Midbrain (tissue), 1 donor: ENCODE measurements around the gene CAMK1D.

Source experiments
- DNase-seq: peaks from one replicate; lab custom pipeline; 2025; lab: John Stamatoyannopoulos, UW

Gene CAMK1D

DNA sequence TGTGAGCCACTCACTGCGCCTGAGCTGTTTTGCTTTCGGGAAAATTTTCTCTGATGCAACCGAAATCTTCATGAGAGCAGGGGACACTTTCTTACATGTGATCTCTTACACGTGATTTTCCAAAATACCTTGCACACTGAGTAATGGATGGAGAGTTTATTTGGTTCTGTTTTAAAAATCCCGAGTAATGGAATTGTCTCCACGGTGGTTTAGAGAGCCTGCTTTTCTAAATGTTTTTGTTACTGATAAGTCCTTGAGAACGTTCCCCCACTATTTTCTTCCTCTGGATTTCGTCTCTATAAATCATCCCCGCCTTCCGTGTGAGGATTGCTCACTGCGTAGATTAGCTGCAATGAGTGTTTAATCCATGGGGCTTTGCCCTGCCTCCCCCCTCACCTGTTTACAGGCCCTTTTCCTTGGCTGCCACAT, 25.7 kb downstream of the CAMK1D start:
- DNase-seq = no peak

DNA sequence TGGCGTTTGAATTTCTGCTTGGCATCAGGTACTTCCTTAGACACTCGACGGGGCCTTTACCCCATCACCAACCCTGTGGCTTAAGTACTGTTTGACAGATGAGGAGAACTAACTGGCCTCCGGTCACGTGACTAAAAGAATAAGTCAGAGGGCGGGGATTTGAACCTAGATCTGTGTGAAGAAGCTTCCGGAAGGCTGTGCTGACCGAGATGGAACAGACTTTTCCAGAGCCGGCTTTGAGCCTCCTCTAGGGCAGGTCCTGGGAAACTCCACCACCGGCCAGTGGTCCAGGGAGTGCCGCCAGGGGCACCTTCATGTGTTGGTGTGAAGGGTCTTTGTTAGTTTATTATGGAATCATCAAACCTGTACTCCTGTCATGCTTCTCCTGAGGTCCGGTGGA, 26.9 kb downstream of the CAMK1D start:
- DNase-seq = no peak

DNA sequence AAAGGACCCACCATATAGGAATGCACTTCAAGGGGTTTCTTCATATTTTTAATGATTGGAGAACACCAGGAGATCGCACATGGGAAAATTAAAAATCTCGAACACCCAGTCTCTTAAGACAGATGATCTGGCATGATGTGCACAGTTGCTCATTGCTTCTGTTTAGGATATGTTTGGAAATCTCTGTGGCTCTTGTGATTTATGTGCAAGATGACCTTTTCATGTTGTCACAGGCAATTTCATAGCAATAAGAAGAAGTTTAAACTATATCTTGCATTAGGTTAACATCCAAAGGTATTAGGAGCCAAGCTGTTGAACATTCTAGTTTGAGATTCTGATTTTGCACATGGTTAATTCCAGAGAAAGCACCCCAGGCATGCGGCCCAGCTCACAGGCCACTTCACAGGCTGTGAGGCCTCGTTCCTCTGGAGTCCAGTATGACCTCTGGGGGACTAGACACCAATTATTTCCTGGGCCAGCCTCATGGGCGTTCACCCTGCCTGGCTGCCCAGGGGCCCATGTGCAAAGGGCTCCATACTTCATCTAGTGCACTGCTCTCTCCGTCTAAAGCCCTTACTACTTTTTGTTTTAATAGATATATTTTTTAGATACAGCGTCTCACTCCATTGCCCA, 28.4 kb downstream of the CAMK1D start:
- no peak for DNase-seq

DNA sequence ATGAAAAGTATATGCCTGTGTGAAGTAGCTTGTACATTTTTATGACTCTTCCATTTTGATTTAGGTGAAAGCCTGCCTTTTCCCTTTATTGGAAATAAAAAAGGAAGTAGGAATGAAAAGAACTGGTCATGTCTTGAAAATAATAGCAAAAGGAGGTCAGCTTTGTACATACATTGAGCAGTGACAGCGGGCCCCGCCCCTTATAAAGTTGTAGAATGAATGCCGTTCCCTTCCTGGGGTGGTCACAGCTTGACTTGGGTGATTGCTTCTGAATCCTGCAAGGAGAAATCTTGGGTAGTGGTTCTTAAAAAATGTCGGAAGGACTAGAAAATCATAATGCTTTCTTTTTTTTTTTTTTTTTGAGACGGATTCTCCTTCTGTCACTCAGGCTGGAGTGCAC, 31.7 kb downstream of the CAMK1D start:
- DNase-seq = no peak

DNA sequence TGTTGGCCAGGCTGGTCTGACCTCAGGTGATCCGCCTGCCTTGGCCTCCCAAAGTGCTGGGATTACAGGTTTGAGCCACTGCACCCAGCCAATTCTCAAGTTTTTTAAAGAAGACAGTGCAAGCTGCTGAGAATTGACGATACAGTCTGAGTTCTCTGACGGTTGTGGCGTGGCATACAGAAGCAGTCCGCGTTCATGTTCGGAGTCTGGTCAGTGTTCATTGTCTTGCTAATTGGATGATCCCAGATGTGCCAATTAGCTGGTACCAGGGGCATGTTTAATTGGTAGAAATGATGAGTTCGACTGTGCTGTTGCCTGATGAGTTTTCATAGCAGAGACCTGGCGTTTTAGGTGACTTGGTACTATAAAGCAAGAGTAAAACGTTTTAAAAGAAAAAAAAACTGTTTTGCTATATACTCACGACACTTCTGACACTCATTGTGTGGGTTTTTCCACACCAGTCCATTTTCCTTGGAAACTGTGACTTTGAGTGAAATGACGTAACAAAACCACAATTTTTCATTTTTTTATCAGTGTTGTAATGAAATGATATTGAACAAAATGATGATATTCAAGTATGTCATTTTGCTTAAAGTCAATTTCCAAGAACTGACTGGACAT, 32.3 kb downstream of the CAMK1D start:
- no peak for DNase-seq

DNA sequence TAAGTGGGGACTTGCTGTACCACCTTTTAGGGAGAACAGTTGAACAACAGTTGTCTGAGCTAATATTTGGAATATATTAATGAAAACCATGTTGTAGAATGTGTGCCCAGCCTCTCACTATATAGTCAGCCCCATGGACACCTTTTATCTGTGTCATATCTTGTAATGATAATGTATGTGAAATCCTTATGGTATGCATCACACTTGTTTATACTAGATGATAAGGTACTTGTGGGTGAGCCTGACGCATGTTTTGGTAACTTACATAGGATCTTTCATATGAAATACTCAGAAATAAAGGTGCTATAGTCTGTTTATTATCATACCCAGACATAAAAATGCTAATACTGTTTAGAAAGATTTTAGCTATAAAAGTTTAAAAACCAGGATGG, 32.8 kb downstream of the CAMK1D start:
- DNase-seq = no peak

DNA sequence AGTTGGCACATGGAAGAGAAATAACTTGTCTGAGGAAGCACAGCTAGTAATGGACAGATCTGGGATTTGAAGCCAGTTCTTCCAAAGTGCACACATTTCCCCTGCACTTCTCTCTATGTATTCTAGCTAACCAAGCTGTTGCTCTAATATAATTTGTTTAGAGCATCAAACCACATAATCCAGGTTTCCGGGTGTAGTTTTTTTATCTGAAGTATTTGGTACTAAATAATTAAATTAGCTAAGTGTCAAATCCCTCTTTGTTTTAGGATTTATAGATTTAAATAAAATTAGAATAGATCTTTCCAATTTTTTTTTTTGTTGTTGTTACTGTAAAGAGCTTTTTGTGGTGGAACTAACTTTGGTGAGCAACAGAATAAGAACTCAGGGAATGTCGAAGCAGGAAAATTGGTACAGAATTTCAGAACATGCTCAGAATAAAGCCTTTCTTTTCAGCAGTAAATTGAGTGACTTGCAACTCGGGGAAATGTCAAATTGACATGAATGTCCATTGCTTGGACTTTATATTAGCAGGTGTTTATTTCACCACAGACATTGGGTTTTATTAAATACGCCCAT, 33.7 kb downstream of the CAMK1D start:
- no peak for DNase-seq

DNA sequence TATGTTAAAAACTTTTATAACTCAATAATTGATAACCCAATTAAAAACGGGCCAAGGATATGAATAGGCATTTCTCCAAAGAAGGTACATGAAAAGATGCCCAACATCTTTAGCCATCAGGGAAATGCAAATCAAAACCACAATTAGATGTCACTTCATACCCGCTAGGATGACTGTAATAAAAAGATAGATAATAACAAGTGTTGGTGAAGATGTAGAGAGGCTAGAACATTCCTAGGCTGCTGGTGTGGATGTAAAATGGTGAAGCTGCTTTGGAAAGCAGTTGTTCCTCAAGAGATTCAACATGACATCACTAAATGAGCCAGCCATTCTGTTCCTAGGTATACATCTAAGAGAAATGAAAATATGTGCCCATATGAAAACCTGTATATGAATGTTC, 35.6 kb downstream of the CAMK1D start:
- no peak for DNase-seq

DNA sequence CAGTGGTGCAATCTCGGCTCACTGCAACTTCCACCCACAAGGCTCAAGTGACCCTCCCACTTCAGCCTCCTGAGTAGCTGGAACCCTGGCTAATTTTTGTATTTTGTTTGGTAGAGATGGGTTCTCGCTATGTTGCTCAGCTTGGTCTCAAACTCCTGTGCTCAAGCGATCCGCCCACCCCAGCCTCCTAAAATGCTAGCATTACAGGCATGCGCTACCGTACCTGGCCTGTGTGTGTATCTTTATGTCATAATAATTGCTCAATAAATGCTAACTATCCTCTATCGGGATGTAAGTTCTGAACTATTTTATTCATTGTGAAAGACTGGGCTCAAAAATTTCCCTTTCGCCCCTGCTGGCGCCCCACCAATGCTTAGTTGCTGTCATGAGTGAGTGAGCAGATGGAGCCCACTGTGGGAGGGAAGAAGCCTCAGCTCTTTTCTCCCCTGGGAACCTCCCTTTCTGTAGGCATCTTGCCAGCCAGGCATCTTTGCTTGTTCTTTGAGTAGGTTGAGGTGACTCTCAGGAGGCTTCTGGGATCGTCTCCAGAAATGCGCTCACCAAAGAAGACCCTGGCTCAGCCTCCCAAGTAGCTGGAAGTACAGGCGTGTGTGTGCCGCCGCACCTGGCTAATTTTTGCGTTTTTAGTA, 38.3 kb downstream of the CAMK1D start:
- DNase-seq = no peak

DNA sequence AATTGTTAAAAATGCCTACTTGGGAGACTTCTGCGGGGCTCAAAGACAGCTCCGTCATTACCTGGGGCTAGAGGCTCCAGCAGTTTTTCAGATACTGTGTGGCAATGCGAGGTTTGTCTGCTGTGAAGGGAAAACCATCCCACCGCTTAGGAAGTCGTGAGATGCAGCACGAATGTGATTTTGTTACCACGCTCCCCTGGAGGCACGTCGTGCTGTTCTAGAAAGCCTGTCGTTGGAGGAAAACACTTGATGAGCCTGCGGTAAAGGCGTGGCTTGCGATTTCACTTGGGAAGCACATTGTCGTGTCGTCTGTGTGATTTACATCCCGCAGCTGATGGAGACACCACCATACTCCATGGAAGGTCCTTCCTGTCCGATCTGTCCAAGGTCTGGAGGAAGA, 39.3 kb downstream of the CAMK1D start:
- no peak for DNase-seq

DNA sequence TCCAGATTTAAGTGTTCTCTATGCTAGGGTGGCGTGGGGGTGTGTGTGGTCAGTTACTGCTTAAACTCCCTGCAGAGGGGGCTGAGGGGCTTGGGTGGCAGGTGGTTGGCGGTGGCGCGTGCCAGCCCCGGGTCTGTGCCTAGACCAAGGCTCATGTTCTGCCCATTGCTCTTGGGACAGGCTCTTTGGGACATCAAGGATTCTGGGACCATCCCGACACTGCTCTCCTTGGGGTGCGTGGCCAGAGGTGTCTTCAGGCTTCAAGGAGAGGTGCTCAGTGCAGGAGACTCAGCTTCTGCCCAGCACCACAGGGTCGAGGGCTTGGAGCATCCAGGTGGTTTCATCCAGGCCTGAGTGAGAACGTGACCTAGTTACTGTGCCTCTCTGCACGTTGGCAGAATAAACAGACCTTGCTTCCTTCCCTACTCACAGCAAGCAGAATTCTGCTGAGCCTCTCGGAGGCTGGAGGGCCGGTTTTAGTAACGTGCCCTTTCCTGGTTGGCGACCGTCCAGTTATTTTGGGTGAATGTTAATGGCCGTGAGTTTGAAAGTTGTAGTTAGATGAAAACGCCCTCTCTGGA, 39.9 kb downstream of the CAMK1D start:
- DNase-seq = no peak

DNA sequence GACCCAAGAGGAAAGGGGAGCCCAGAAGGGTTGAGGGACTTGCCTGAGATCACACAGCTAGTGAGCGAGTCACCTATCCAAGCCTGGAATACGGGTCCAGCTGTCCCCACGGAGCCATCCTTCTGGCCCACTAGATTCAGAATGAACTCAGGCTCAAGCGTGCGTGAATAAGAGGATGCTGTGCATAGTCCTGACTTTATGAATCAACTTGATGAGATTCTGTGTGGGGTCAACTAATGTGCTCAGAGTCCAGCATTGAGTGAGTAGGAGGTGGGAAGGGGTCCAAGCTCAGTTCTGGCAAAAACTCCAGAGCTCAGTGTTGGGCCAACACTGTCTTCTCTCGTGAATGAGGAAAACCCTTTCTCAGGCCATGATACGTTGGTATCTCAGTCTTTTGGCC, 41.4 kb downstream of the CAMK1D start:
- no peak for DNase-seq

DNA sequence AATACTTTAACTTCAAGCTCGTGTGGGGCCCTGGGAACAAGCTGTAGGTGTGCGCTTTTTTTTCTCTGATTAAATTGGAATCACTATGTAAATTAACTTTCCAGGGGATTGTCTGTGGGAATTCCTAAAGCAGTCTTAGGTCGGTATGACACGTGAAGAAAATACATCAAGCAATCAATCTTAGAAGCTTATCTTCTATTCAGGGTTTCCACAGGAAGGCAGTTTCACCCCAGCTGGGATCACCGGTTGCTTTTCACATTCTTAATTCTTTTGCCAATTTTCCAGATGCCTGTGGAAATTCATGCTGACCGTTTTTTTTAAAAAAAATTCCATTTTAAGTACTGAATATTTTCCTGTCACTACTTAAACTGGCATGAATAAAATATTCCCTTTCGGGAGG, 41.9 kb downstream of the CAMK1D start:
- no peak for DNase-seq

DNA sequence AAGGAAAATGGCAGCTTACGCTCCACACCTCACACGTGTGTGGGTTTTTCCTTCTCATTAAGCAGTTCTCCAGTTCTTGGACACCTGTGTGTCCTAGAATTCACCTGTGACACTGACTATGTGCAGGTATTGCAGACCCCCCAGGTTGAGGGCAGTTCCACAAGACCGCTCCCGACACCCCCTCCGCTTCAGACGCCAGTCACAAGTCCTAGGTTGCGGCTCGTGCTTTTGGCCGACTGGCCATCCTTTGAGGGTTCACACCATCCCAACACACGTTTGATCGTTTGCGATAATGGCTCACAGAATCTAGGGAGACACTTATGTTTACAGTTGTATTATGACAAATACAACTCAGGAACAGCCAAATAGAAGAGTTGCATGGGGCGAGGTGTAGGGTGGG, 44.5 kb downstream of the CAMK1D start:
- no peak for DNase-seq

DNA sequence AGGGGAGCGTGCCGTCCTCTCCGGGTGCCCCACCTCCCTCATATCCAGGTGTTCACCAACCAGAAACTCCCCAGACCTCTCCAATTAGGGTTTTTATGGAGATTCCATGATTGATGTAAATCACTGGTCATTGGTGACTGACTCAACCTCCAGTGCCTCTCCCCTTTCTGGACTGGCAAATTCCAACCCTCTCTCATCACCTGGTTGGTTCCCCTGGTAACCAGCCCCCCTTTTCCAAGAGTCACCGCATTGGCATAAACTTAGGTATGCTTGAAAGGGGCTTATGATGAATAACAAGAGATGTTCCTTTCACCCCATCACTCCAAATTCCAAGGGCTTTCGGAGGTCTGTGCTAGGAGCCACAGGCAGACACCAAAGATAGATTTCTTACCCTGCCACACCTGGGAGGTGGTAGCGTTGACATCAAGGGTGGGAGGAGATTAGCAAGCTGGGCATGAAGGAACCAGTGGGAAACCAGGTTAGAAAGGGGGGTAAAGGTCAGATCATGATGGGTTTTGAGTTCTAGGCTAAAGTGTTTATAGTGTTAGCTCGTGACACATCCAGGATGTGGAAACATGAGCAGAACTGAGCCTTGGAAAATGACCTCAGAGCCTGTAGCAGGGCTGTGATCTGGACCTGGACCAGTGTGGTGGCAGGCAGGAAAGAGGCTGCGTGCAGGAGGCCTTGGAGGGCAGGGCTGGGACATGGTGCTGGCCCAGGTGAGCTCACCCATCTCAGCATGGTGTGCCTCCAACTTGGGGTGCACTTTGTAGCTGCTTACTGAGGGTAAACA, 45.1 kb downstream of the CAMK1D start:
- DNase-seq = no peak

DNA sequence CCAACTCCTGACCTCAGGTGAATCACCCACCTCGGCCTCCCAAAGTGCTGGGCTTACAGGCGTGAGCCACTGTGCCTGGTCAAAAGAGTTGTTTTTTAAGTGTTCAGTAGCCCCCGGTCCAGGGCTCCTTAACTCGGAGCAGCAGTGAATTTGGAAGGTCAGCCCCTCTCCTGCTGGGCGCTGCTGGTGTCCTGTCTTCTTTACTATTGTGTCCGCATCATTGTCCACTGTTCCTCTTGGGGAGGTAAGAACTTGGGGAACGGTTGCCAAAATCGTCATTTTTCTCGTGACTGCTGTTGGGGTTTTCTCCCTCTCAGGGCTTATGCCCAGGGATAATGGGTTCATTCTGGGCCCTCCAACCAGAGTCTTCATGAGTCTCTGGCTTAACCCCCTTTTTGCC, 46.7 kb downstream of the CAMK1D start:
- DNase-seq = no peak

DNA sequence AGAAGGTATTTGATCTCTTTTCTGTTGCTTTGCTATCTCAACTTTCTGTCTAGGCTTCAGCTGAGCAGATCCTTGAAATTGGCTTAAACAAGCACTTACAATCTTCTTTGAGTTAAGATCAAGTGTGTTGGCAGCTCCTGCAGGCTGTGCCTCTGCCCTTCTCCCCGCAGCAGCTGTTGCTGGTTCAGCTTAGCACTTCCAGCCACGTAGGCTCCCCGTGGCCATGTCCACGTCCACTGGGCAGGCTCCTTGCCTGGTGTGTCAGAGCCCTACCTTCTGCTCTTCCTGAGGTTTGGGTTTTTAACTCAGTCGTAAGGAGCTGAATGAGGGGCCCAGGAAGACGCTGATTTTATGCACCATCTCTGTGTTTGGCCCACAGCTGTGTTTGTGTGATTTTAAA, 47.2 kb downstream of the CAMK1D start:
- DNase-seq = no peak

DNA sequence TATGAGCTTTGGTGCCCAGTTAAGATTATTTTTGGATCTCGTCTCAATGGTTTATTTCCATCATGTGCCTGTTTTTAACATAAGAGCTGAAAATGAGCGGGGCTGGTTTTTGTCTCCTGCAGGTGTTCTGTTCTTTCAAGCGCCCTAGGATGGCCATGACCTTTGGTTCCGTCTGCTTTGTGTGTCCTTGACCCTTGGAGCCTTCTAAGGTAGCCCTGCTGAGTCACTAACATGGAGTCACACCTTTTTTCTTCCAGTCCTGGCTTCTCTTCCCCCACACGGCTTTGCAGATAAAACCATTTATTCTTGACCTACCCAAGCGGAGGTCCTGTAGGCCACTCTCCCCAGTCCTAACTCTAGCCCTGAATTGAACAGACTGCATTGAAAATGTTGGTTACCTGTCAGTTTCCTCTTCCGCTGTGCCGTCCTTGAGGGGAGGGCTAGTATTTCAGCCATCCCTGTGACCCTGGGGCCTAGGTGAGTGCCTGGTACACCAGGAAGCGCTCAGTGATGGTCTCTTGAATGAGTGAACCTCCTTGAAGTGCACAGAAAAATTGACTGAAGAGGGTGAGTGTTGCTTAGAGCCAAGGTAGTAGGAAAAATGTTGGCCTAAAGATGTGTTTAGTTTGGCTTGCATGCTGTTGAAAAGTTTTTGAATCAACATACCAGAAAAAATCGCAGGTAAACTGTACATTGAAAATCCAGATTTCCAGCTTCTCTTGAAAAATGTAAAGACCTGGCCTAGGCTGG, 48.0 kb downstream of the CAMK1D start:
- DNase-seq = no peak

DNA sequence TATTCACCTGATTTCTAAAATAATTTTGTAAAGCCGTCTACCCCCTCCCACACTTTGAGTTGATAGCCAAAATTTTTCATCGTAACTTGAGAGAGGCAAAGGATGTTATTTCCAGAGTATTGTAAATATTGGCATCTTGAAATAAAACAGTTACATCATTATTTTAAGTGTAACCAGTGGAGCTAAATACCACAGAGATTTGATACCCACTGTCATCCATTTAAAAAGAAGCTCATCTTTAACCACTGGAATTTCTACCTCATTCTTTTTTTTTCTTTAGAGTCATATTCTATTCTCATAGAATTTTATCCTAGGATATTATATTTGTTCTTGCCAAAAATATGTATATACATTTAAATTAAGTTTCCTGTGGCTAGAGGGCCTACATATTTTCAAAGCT, 48.6 kb downstream of the CAMK1D start:
- no peak for DNase-seq

DNA sequence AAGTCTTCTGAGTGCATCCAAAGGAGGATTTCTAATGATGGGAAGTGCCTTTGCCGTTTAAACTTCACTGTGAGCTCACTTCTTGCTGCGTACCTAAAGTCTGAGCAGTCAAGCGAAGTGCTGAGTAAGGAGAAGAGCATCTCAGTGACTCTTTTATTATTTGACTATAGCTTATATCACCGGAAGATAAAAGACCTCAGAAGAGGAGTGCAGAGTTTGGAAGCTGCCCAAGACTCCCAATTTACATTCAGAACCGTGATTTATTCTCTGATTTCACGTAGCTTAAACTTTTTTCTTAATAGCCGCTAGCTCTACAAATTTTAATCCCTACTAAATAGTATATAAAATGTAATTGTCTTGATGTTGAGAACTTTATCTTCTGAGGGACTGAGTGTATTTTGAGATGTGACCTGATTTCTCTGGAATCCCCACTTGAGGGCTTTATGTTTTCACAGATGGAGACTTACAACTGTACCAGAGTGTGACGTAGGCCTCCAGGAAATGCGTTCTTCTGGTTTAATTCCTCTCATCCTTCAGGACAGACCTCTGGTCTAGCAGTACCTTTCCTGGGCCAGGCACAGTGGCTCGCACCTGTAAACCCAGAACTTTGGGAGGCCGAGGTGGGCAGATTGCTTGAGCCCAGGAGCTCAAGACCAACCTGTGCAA, 51.1 kb downstream of the CAMK1D start:
- no peak for DNase-seq

DNA sequence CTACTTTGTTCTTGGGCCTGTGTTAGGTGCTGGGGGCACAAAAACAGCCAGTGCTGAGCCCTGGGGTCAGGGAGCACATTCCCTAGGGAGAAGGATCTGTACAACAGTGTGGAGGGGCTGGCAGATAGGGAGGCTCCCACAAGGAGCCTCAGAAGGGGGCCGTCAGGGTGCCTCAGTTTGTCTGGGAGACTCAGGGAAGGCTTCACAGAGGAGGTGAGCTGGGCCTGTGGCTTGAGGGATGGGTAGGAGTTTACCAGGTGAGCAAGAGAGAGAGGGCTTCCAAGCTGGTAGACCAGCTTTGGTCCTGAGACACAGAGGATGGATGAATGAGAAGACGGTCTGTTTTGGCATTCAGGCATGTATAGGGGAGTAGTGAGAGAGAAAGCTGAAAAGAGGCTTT, 52.1 kb downstream of the CAMK1D start:
- DNase-seq = no peak
